ENCODE data around the gene BARHL1.
"Not testable (repeated sequence)": the region's sequence is repeated elsewhere in the genome, so short reads cannot be mapped to it uniquely, and the experiment has no call there.

BARHL1 gene

DNA sequence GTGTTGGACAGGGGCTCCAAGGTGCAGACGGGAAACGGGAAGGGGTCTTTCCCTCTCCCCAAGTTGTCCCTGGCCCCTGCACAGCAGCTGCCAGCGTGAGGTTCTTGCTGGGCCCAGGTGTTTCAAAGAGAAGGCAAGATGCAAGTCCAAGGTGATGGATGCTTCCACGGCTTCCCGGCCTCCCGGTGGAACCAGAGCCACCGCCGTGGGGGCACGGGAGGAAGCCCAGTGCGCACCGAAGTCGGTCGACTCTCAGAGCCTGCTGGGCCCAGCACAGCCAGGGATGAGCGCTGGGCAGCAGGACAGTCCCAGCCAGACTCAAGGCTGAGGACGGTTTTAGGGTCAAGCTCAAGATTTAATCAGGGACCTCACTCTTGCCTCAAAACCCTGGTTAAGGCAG lies 25.2 kb upstream of the BARHL1 start:
- DNase-seq, result no peak

DNA sequence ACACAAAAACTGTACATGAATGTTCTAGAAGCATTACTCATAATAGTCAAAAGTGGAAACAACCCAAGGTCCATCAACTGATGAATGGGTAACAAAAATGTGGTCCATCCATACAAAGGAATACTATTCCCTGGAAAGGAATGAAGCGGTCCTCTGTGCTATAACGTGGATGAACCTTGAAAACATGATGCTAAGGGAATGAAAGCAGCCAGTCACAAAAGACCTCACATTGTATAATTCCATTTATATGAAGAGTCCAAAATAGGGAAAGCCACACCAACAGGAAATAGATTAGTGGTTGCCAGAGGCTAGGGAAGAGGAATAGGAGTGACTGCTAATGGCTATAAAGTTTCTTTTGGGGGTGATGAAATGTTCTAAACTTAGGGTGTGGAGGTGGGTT lies 22.7 kb upstream of the BARHL1 start:
- DNase-seq, result no peak

DNA sequence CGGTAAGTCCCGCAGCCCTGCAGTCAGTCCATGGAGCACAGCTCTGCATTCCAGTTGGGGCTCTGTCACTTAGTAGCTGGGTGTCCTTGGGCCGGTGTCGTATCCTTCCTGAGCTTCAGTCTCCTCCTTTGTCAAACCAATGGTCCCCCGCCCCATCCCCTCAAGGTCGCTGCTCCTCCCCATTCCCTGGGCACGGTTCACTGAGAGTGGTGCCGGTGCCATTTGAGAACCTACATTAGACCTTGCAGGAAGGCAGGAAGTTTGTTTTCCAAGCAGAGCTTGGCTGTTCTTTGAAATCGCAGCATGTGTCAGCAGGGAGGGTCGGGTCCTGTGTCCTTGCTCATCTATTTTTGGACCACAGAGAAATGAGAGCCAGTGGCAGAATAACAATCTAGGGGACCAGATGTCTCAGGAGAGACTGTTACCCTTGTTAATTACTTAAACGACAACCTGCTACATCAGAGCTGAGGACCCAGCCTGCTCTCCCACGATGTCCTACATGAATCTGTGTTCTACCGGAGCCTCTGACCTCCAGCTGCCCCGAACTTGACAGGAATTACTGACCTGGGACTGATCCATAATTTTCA lies 21.7 kb upstream of the BARHL1 start:
- DNase-seq, result no peak

DNA sequence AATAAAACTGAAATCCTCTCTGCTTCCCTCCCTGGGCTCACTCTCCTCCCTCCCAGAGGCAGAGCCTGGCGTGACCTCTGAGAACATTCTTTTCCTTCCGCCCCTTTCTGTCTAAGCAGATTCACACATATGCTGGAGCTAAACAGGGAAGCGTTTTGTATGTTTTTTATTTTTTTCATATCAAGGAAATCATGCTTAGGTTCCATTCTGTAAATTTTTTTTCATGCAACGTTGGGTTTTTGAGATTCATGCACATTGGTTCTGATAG lies 20.2 kb upstream of the BARHL1 start:
- DNase-seq, result no peak

DNA sequence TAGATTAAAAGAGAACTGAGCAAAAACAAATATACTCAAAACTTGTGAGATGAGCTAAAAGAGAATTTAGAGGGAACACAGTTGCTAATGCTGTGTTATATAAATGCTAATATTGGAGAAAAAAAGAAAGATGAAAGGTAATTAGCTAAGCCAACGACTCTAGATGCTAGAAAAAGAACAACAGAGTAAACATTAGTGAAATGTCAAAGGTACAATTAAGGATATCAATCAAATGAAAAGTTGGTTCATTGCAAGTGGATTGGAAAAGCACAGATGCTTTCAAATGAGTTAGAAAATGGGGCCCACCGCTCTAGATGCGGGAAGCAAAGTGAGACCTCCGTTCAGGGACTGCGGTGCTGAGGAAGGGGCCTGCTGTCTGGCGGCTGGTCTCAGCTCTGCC lies 17.9 kb upstream of the BARHL1 start:
- DNase-seq, result no peak

DNA sequence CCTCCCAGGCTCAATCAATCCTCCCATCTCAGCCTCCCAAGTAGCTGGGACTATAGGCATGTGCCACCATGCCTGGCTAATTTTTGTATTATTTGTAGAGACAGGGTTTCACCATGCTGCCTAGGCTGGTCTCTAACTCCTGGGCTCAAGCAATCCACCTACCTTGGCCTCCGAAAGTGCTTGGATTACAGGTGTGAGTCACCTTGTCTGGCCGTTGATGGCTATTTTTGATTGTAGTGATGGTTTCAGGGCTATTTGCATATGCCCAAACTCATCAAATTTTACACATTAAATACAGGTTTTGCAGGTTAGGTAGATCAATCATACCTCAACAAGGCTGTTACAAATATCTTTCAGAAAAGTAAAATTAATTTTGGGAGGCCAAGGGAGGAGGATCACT lies 13.6 kb upstream of the BARHL1 start:
- not testable (repeated sequence) for DNase-seq

DNA sequence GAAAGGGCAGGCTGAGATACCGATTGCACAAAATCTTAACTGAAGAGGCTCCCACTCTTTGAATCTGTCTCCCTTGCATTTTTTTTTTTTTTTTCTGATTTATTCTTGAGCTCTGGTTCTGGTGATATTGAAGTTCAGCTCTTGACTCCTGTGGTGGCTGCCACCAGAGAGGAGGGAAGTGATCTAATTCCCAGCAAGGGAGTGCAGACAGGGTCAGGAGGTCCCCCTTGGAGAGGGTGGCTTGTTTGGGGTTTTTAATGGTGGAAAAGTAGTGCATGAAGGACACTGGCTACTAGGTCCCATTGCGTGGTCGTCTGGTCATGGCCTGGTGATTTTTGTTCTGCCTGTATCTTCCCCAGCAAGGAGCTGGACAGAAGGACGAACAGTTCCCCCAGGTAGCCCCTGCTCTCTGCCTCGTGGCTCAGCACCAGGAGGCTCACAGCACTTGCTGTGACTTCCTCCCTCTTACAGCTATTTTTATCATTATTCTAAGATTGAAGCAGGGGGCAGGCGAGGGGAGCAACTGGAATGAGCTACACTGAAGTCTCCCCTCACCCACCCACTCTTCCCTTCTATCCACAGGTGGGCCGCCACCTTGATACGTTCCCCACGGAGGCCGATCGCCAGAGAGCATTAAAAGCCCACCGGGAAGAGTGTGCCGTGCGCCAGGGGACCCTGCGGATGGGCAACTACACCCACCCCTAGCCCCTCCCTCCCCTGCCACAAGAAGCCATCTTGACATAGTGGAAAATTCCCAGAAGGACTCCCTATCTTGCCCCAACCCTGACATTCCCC lies 10.4 kb upstream of the BARHL1 start:
- DNase-seq, result no peak

DNA sequence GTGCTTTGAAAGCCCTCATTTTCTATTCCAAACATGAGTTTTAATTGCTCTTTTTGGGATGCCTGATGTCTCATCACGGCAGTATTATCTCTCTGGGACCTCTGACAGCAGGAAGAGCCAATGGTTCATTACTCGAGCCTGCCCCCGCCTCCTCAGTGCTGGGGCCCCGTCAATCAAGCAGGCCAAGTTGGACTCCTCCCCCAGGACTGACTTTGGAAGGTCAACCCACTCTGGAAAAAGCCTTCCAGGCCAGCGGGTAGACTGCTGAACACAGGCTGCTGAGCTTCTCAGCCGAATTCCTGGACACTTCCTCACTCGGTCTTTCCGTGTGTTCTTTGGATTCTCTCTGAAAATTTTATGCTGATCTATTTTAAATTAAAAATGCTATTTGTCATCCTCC lies 9.5 kb upstream of the BARHL1 start:
- no peak for DNase-seq

DNA sequence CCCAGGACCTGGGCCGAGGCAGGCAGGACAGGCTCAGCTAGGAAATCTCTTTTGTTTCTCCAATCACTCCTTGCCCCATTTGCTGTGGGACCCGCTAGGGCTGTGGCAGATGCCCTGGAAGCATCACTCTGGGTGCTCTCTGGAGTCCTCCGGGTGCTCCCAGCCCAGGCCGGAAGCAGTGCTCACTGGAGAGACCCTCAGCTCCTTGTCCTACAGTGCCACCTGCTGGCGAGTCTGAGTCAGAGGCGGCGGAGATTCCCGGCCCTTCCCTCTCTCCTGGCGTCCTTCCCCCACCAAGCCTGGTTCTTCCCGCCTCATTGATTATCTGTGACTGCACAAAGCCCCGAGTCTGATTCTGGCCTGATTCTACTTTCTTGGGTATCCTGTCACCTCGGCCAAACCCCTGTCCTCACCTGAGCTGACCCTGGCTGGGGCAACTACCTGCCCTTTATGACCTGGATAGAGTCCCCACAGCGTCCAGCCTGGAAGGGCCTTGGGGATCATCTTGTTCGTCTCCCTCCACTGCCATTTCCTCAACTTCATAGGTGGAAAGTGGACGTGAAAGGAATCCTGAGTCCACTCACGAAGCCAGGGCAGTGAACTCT lies 7.3 kb upstream of the BARHL1 start:
- DNase-seq, result peak in 1 of 2 experiments; percentile 5

DNA sequence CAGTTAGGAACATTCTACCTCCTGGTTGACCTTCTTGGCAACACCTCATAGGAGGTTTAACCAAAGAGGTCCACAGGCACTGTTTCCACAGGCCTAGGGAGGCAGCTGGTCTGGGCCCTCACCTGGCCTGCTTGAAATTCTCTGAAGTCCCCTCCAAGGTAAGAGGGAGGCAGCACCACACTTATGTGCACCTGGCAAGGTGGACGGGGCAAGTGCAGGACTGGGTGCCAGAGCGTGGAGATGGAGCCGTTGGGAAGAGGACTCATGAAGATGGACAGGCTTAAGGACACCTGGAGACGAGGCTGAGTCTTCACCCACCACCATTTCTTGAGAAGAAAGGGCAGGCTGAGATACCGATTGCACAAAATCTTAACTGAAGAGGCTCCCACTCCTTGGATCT lies 6.6 kb upstream of the BARHL1 start:
- no peak for DNase-seq

DNA sequence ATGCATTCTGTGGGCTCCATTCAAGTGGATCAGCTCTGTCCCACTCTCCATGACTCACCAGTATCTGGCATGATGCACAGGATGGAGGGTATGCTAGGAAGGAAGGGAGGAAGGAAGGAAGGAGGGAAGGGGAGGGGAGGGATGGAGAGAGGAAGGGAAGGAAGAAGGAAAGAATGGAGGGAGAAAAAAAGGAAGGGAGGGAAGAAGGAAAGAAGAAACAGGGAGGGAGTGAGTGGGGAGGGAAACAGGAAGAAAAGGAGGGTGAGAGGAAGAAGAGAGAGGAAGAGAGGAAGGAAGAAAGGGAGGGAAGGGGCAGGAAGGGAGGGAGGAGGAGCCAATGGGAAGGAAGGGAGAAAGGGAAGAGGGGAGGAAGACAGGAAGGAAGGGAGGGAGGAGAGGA lies 5.3 kb upstream of the BARHL1 start:
- DNase-seq, result no peak

DNA sequence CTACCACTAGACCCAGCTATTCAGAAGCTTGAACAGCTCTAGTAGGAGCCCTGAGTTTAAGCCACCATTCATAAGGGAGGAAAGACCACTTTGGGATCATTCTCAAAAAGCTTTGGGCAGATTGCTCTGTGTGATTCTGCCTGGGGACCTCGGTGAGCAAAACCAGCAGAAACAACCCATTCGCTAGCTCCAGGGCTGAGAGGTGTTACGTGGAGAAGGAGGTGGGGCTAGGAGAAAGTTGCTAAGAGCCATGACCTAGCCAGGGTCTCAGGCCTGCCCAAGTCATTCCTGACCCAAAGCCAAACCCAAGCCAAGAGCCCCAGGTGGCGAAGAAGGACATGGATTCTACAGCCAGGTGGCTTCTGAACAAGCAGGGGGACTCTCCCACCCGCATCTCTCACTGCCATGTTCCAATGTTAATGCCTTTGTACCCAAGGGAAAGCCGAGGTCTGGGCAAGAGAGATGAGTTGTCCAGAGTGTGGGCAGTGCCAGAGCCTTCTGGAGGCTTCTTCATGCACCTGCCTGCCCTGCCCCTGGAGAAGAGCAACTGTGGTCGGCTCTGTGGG lies 4.0 kb upstream of the BARHL1 start:
- DNase-seq, result no peak

DNA sequence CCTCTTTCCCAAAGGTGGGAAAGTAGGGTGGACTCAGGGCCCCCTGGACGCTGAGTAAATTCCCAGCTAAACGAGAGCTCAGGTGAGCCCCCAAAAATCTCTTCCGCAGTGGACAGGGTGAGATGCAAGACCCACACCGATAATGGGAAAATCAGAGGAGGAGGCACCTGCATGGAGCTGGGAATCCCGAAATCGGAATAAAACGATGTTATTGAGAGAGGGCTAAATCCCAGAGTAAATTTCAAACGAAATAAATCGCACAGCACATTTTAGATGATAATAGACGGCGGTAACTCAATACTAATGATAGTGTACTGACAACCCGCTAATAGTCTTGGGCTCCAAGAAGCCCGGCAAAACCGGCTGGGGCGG lies 3.0 kb upstream of the BARHL1 start:
- no peak for DNase-seq

DNA sequence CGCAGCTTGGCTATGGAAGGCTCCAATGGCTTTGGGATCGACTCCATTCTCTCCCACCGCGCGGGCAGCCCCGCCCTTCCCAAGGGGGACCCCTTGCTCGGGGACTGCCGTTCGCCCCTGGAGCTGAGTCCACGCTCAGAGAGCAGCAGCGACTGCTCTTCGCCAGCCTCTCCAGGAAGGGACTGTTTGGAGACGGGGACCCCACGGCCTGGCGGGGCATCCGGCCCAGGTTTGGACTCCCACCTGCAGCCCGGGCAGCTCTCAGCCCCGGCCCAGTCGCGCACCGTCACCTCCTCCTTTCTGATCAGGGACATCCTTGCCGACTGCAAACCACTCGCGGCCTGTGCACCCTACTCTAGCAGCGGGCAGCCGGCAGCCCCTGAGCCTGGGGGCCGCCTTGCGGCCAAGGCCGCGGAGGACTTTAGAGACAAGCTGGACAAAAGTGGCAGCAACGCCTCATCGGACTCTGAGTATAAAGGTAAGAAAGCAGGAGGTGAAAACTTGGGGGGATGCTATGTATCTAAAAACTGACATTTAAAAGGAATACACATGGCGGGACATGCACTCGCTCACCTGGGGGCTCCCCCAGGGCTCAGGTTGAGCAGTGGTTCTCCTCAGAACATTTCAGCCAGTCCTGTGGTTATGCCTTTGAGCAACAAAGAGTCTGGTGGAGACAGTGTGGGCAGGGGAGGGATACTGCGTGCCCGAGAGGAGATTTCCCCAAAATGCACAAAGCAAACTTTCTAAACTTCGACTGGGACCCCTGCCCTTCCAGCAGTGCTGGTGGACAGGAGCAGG lies 579 bp downstream of the BARHL1 start:
- DNase-seq, result no peak

DNA sequence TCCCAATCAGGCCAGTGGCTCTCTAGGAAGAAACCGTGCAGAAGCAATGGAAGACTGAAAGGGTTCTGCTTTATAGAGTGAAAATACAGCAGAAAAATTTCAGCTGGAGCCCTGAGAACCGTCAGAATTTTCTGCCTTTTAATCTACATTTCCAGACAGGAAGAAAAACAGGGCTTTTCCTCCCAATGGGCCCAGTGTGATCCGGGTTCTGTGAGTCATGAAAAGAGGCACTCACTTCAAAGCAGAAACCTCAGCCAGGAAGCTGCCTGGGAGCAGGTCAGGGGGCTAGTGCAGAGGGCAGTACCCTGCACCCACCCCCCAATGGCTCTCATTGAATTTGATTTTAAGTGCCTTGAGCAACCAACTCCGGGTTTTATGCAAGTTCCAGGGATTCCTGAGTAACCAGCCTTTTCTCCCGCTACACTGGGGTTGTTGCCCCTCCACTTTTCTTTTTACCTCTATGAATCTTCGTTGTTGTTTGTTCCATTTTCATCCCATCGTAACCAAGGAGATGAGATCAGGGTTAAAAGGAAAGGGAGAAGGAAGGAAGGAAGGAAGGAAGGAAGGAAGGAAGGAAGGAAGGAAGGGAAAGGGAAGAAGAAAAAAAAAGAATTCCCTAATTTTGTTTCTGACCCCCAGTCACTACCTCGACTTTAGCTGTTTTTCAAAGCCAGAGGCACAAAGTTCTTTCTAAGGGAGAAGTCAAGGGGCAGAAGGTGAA lies 1.3 kb downstream of the BARHL1 start:
- DNase-seq, result no peak

DNA sequence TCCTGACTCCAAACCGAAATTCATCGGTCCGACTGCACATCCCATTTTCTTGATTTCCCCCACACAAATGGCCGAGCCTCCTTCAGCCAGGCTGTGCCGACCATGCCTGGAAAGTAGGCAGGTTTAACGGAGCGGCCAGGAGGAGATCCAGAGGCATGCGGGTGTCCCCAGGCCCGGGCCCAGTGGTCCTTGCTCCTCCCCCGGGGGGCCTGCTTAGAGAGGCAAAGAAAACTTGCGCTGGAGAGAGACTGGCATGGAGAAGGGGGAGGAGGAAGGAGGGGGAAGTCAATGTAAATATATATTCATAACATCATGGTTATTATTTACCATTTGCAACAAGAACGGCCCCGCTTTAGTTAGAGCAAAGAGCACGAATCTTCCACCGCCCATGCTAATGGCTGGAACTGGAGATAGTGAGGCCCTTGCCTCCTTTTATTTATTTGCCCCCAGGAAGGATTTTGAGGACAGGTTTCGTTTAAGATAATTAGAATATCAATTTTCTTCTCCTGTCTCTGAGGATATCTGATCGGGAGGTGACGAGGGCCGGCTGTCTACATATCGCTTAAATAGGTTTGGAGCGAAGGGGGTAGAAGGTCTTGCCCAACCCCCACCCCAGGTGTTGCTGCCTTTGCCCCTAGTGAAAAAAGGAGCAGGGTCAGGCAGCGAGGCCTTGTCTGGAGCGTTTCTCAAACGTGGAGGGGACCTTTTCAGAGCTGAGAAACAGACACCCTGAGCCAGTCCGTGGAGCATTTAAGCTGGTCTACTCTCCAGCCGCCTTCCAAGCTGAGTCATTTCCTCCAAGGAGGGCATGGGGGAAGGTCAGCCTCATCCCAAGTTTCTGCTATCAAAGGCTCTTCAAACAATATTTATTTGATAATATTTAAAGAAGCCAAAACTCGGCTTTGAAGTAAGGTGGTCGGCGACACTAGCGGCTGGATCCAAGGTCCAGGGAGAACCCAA lies 2.5 kb downstream of the BARHL1 start:
- DNase-seq, result no peak

DNA sequence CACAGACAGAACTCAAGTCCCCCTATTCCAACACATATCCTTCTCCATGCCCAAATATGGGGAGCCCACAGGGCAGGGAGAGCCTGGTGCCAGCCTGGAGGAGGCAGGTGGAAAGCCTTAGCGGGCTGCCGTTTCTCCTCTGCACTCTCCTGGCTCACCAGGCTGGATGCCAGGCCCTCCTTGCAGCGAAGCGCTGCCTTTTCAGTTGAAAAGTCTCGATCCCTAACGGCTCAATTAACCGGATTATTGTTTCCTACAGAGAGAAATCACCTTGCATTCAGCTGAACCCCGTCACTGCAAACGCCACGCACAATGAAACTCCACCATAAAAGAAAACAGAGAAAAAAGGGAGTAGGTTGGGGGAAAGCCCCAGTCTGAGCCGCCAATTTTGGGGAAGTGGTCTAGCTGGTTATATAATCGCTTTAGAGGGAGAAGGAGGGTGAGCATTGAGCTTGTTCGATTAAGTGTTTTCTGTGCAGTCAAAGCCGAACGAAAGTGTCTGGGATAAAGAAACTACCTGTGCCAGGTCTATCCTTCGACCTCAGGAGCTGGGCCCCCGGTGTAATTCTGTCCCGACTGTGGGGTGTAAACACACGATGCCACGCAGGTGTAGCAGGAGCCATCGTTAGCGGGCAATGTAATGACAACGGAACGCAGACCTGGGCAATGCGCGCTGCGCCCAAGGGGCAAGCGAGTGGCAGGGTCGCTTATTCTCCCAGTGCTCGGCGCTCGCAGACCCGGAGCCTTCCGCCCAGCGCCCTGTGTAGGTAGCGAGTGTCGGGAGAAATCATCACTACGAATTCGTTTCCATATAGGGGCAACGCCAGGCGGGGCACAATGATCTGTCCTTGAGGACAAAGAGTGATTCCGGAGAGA lies 3.8 kb downstream of the BARHL1 start:
- no peak for DNase-seq

DNA sequence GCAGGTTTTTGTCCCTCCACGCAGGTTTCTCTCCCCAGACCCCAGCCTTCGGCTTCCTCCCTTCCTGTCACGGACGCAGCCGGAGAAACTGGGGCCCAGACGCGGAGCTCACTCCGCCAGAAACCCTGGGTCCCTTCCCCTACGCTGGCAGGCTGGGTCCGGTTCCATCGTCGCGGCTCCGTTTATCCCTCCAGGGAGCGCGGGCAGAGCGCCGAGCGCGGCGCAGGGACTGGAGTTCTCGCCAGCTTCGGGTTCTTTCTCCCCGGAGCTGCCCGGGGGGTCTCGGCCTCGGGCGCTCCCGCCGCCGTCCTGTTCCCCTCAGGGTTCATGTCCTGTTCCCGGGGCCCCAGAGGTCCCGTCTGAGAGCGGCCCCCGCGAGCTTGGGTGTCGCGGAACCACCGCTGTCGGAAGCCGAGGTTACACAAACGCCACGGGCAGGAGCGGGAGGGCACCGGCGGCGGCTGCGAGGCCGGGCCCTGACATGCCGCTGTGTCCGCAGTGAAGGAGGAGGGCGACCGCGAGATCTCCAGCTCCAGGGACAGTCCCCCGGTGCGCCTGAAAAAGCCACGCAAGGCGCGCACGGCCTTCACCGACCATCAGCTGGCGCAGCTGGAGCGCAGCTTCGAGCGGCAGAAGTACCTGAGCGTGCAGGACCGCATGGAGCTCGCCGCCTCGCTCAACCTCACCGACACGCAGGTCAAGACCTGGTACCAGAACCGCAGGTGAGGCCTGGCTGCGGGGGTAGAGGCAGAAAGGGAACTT lies 4.6 kb downstream of the BARHL1 start:
- DNase-seq, result no peak

DNA sequence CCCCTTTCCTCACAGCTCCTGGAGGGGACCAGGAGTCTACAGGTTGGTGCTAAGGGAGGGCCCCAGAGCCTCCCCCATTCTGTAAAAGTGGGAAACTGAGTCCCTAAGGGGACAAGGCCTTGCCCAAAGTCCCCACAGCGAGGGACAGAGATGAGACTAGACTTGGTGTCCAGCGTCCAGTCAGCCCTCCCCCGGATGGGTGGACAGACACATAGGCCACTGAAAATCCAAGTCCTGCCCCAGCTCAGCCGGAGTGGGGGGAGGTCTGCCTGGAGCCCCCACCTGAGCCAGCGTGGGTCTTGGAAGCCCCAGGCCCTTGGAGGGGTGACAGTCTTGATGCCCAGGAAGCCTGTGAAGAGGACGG lies 5.2 kb downstream of the BARHL1 start:
- DNase-seq, result no peak

DNA sequence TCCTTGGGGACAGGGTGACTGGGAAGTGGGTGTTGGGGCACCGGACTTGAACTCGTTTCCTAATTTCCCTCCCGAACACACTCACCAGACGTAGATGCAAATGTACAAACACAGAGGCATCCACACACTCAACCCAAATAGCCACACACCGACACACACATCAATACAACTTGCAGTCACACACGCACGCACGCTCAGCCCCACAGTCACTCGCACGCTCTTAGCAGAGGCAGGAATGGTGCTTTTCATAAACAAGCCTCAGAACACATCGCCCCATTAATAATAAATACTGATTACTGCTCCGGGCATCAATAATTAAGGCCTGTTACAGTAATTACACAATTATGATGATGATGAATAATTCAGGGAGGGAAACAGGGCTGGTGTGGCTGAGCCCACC lies 5.7 kb downstream of the BARHL1 start:
- DNase-seq, result no peak

All from NCI-H187 (cell line).